Suprapubic skin (tissue), 4 donors: ENCODE results near the gene DOC2A.
"Not testable (repeated sequence)": the region's sequence is repeated elsewhere in the genome, so short reads cannot be mapped to it uniquely, and the experiment has no call there.

Experiments used
- POLR2A ChIP-seq, 2 donors: fragments of 450-650 bp; IDR thresholded peaks; one replicate each; pipeline ENCODE4 v1.6.1; 2017; ENCODE audit warnings: antibody characterized with exemption in 2 of 2, mild to moderate bottlenecking in 2 of 2, moderate library complexity in 2 of 2
- POLR2AphosphoS5 ChIP-seq, 3 donors: sonication (generic); formaldehyde crosslinking; IDR thresholded peaks; one replicate each; pipeline ENCODE4 v1.6.1; 2017; ENCODE audit warnings: antibody characterized with exemption in 3 of 3
- TF ChIP-seq, protein P1 (sequence below), 2 donors: fragments of 200-600 bp in 1 of 2; fragments of 450-650 bp in 1 of 2; sonication (generic) in 1 of 2; IDR thresholded peaks; one replicate each; pipeline ENCODE4 v1.5.1; 2016 to 2019; ENCODE audit warnings: antibody characterized with exemption in 2 of 2, mild to moderate bottlenecking in 1 of 2, moderate library complexity in 1 of 2

DNA sequence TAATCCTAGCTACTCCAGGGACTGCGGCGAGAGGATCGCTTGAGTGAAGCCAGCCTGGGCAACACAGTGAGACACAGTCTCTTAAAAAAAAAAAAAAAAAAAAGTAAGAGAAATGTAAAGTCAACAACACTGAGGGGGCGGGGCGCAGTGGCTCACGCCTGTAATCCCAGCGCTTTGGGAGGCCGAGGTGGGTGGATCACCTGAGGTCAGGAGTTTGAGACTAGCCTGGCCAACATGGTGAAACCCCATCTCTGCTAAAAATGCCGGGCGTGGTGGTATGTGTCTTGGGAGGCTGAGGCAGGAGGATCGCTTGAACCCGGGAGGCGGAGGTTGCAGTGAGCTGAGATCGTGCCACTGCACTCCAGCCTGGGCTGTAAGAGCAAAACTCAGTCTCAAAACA lies 1.8 kb upstream of the DOC2A start:
- TF ChIP-seq POLR2A, POLR2AphosphoS5 (IDR thresholded peaks at IDR 0.05): not testable (repeated sequence)
- TF ChIP-seq, protein P1, sequence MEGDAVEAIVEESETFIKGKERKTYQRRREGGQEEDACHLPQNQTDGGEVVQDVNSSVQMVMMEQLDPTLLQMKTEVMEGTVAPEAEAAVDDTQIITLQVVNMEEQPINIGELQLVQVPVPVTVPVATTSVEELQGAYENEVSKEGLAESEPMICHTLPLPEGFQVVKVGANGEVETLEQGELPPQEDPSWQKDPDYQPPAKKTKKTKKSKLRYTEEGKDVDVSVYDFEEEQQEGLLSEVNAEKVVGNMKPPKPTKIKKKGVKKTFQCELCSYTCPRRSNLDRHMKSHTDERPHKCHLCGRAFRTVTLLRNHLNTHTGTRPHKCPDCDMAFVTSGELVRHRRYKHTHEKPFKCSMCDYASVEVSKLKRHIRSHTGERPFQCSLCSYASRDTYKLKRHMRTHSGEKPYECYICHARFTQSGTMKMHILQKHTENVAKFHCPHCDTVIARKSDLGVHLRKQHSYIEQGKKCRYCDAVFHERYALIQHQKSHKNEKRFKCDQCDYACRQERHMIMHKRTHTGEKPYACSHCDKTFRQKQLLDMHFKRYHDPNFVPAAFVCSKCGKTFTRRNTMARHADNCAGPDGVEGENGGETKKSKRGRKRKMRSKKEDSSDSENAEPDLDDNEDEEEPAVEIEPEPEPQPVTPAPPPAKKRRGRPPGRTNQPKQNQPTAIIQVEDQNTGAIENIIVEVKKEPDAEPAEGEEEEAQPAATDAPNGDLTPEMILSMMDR (IDR thresholded peaks at IDR 0.05), result peak in 1 of 2 donors; percentile 4
